ENCODE results near the gene GAS7. TPM values are rescaled to one million over a fixed set of nuclear protein-coding genes. Genes with fewer than 3 reads are reported as not detected.

The GAS7 gene
- polyA plus RNA-seq, 1 donor = 24.4 TPM

- DNase-seq = no peak
- Histone ChIP-seq H3K4me1 (ENCODE audit: control insufficient read depth, insufficient read depth, low read length) (no peaks in the 10 kb centered on the region), H3K36me3 (ENCODE audit: control insufficient read depth, insufficient read depth, low read length) (no peaks in the 10 kb centered on the region), H3K27ac (ENCODE audit: low read length) (no peak overlapping the region), H3K27me3 (ENCODE audit: control insufficient read depth, insufficient read depth, low read length) (no peaks in the 10 kb centered on the region), H3K9me3 (ENCODE audit: control insufficient read depth, low read depth, low read length) (no peaks in the 10 kb centered on the region), H3K4me3 (ENCODE audit: low read length) (no peak overlapping the region)
- WGBS (ENCODE audit: insufficient coverage, low lambda C conversion rate) = no CpG with 5 or more reads among the region's 8 CpGs
Measured at GRCh38 chr17:10224582-10225195, 26.3 kb upstream of the GAS7 start.

- DNase-seq = no peak
- Histone ChIP-seq H3K36me3 (ENCODE audit: control insufficient read depth, insufficient read depth, low read length) (no peaks in the 10 kb centered on the region), H3K4me3 (ENCODE audit: low read length) (no peak overlapping the region), H3K27ac (ENCODE audit: low read length) (no peak overlapping the region), H3K4me1 (ENCODE audit: control insufficient read depth, insufficient read depth, low read length) (no peaks in the 10 kb centered on the region), H3K9me3 (ENCODE audit: control insufficient read depth, low read depth, low read length) (no peaks in the 10 kb centered on the region), H3K27me3 (ENCODE audit: control insufficient read depth, insufficient read depth, low read length) (no peaks in the 10 kb centered on the region)
Measured at GRCh38 chr17:10219193-10219592, 20.8 kb upstream of the GAS7 start.

GRCh38 chr17:10217916-10218315, 19.5 kb upstream of the GAS7 start:
- 100% methylated on average over 1 of the region's 1 CpG for whole genome bisulfite sequencing (ENCODE audit: insufficient coverage, low lambda C conversion rate)
- no peak for DNase-seq
- no peak overlapping the region for H3K4me3 ChIP-seq (ENCODE audit: low read length)

GRCh38 chr17:10216213-10216938, 18.0 kb upstream of the GAS7 start:
- no peaks in the 10 kb centered on the region for H3K4me1 ChIP-seq (ENCODE audit: control insufficient read depth, insufficient read depth, low read length)
- H3K27ac ChIP-seq (ENCODE audit: low read length) = no peak overlapping the region
- no peak for DNase-seq
- WGBS (ENCODE audit: insufficient coverage, low lambda C conversion rate) = no CpG with 5 or more reads among the region's 15 CpGs
- H3K9me3 ChIP-seq (ENCODE audit: control insufficient read depth, low read depth, low read length) = no peaks in the 10 kb centered on the region
- H3K4me3 ChIP-seq (ENCODE audit: low read length) = no peak overlapping the region
- no peaks in the 10 kb centered on the region for H3K27me3 ChIP-seq (ENCODE audit: control insufficient read depth, insufficient read depth, low read length)
- no peaks in the 10 kb centered on the region for H3K36me3 ChIP-seq (ENCODE audit: control insufficient read depth, insufficient read depth, low read length)

More at GRCh38 chr17:10217916-10218315, 19.5 kb upstream of the GAS7 start:
- Histone ChIP-seq H3K4me1 (ENCODE audit: control insufficient read depth, insufficient read depth, low read length) (no peaks in the 10 kb centered on the region), H3K27ac (ENCODE audit: low read length) (no peak overlapping the region), H3K27me3 (ENCODE audit: control insufficient read depth, insufficient read depth, low read length) (no peaks in the 10 kb centered on the region), H3K36me3 (ENCODE audit: control insufficient read depth, insufficient read depth, low read length) (no peaks in the 10 kb centered on the region), H3K9me3 (ENCODE audit: control insufficient read depth, low read depth, low read length) (no peaks in the 10 kb centered on the region)

- Histone ChIP-seq H3K27ac (ENCODE audit: low read length) (no peak overlapping the region), H3K9me3 (ENCODE audit: control insufficient read depth, low read depth, low read length) (no peaks in the 10 kb centered on the region), H3K4me1 (ENCODE audit: control insufficient read depth, insufficient read depth, low read length) (peaks cover 5% of the 10 kb centered on the region), H3K36me3 (ENCODE audit: control insufficient read depth, insufficient read depth, low read length) (no peaks in the 10 kb centered on the region), H3K4me3 (ENCODE audit: low read length) (no peak overlapping the region), H3K27me3 (ENCODE audit: control insufficient read depth, insufficient read depth, low read length) (no peaks in the 10 kb centered on the region)
- DNase-seq = no peak
- WGBS (ENCODE audit: insufficient coverage, low lambda C conversion rate) = 100% methylated on average over 1 of the region's 8 CpGs
Measured at GRCh38 chr17:10215286-10215685, 16.9 kb upstream of the GAS7 start.

GRCh38 chr17:10211666-10212065, 13.3 kb upstream of the GAS7 start:
- H3K27ac ChIP-seq (ENCODE audit: low read length) = no peak overlapping the region
- H3K27me3 ChIP-seq (ENCODE audit: control insufficient read depth, insufficient read depth, low read length) = no peaks in the 10 kb centered on the region
- no CpG with 5 or more reads among the region's 8 CpGs for WGBS (ENCODE audit: insufficient coverage, low lambda C conversion rate)

GRCh38 chr17:10210151-10210574, 11.8 kb upstream of the GAS7 start:
- H3K36me3 ChIP-seq (ENCODE audit: control insufficient read depth, insufficient read depth, low read length) = no peaks in the 10 kb centered on the region
- DNase-seq = peak; percentile 87 to 95
- H3K27me3 ChIP-seq (ENCODE audit: control insufficient read depth, insufficient read depth, low read length) = no peaks in the 10 kb centered on the region
- no CpG with 5 or more reads among the region's 6 CpGs for WGBS (ENCODE audit: insufficient coverage, low lambda C conversion rate)
- peak overlapping the region; percentile 83 for H3K27ac ChIP-seq (ENCODE audit: low read length)
- H3K9me3 ChIP-seq (ENCODE audit: control insufficient read depth, low read depth, low read length) = peaks cover 6% of the 10 kb centered on the region
- H3K4me1 ChIP-seq (ENCODE audit: control insufficient read depth, insufficient read depth, low read length) = peaks cover 20% of the 10 kb centered on the region
- no peak overlapping the region for H3K4me3 ChIP-seq (ENCODE audit: low read length)

More at GRCh38 chr17:10211666-10212065, 13.3 kb upstream of the GAS7 start:
- Histone ChIP-seq H3K4me1 (ENCODE audit: control insufficient read depth, insufficient read depth, low read length) (peaks cover 20% of the 10 kb centered on the region), H3K36me3 (ENCODE audit: control insufficient read depth, insufficient read depth, low read length) (no peaks in the 10 kb centered on the region), H3K4me3 (ENCODE audit: low read length) (no peak overlapping the region), H3K9me3 (ENCODE audit: control insufficient read depth, low read depth, low read length) (no peaks in the 10 kb centered on the region)
- no peak for DNase-seq

- no peak overlapping the region for H3K27ac ChIP-seq (ENCODE audit: low read length)
- H3K36me3 ChIP-seq (ENCODE audit: control insufficient read depth, insufficient read depth, low read length) = no peaks in the 10 kb centered on the region
- peaks cover 6% of the 10 kb centered on the region for H3K9me3 ChIP-seq (ENCODE audit: control insufficient read depth, low read depth, low read length)
- no peak for DNase-seq
- H3K4me1 ChIP-seq (ENCODE audit: control insufficient read depth, insufficient read depth, low read length) = peaks cover 20% of the 10 kb centered on the region
- H3K27me3 ChIP-seq (ENCODE audit: control insufficient read depth, insufficient read depth, low read length) = no peaks in the 10 kb centered on the region
- 80% methylated on average over 2 of the region's 7 CpGs for WGBS (ENCODE audit: insufficient coverage, low lambda C conversion rate)
- H3K4me3 ChIP-seq (ENCODE audit: low read length) = no peak overlapping the region
Measured at GRCh38 chr17:10208604-10209193, 10.3 kb upstream of the GAS7 start.

- 100% methylated on average over 1 of the region's 4 CpGs for WGBS (ENCODE audit: insufficient coverage, low lambda C conversion rate)
- Histone ChIP-seq H3K27me3 (ENCODE audit: control insufficient read depth, insufficient read depth, low read length) (no peaks in the 10 kb centered on the region), H3K9me3 (ENCODE audit: control insufficient read depth, low read depth, low read length) (peaks cover 6% of the 10 kb centered on the region), H3K4me1 (ENCODE audit: control insufficient read depth, insufficient read depth, low read length) (peaks cover 20% of the 10 kb centered on the region), H3K27ac (ENCODE audit: low read length) (no peak overlapping the region), H3K36me3 (ENCODE audit: control insufficient read depth, insufficient read depth, low read length) (no peaks in the 10 kb centered on the region), H3K4me3 (ENCODE audit: low read length) (no peak overlapping the region)
- DNase-seq = no peak
Measured at GRCh38 chr17:10207153-10207552, 8.7 kb upstream of the GAS7 start.

- Histone ChIP-seq H3K9me3 (ENCODE audit: control insufficient read depth, low read depth, low read length) (peaks cover 6% of the 10 kb centered on the region), H3K27me3 (ENCODE audit: control insufficient read depth, insufficient read depth, low read length) (peaks cover 7% of the 10 kb centered on the region), H3K27ac (ENCODE audit: low read length) (no peak overlapping the region), H3K4me3 (ENCODE audit: low read length) (no peak overlapping the region), H3K36me3 (ENCODE audit: control insufficient read depth, insufficient read depth, low read length) (no peaks in the 10 kb centered on the region), H3K4me1 (ENCODE audit: control insufficient read depth, insufficient read depth, low read length) (peaks cover 18% of the 10 kb centered on the region)
- no peak for DNase-seq
- WGBS (ENCODE audit: insufficient coverage, low lambda C conversion rate) = no CpG with 5 or more reads among the region's 2 CpGs
Measured at GRCh38 chr17:10205549-10206185, 7.3 kb upstream of the GAS7 start.

Measured in large intestine (tissue), 3 donors.